Inflammatory macrophage (primary cell): ENCODE results near the gene THTPA.
"Not testable (repeated sequence)": the region's sequence is repeated elsewhere in the genome, so short reads cannot be mapped to it uniquely, and the experiment has no call there.

Source experiments
- DNase-seq, 2 donors: peaks; one replicate each; pipeline ENCODE4 v3.0.0-alpha.2; 2020 to 2022

The THTPA gene

GRCh38 chr14:23584527-23585203 lies 28.6 kb downstream of the THTPA start:
- DNase-seq = not testable (repeated sequence)

GRCh38 chr14:23588884-23589598 lies 33.0 kb downstream of the THTPA start:
- DNase-seq = peak; percentile 86 to 87

GRCh38 chr14:23589606-23590005 lies 33.5 kb downstream of the THTPA start:
- no peak for DNase-seq

GRCh38 chr14:23590198-23590597 lies 34.1 kb downstream of the THTPA start:
- no peak for DNase-seq

- not testable (repeated sequence) for DNase-seq
These were observed 38.1 kb downstream of the THTPA start for GRCh38 chr14:23594191-23594590.

GRCh38 chr14:23600322-23600707 lies 44.2 kb downstream of the THTPA start:
- DNase-seq = no peak

- no peak for DNase-seq
These were observed 44.7 kb downstream of the THTPA start for GRCh38 chr14:23600806-23601205.

GRCh38 chr14:23601424-23601823 lies 45.4 kb downstream of the THTPA start:
- DNase-seq = no peak

GRCh38 chr14:23601845-23602180 lies 45.7 kb downstream of the THTPA start:
- DNase-seq = no peak

- DNase-seq = no peak
These were observed 46.4 kb downstream of the THTPA start for GRCh38 chr14:23602181-23603095.

GRCh38 chr14:23603103-23603502 lies 47.0 kb downstream of the THTPA start:
- DNase-seq = no peak

GRCh38 chr14:23604148-23604547 lies 48.1 kb downstream of the THTPA start:
- no peak for DNase-seq

- DNase-seq = no peak
These were observed 48.7 kb downstream of the THTPA start for GRCh38 chr14:23604675-23605170.

- DNase-seq = no peak
These were observed 50.0 kb downstream of the THTPA start for GRCh38 chr14:23605931-23606585.

GRCh38 chr14:23608454-23608853 lies 52.4 kb downstream of the THTPA start:
- DNase-seq = no peak

- DNase-seq = no peak
These were observed 52.9 kb downstream of the THTPA start for GRCh38 chr14:23609001-23609400.

- DNase-seq = not testable (repeated sequence)
These were observed 53.5 kb downstream of the THTPA start for GRCh38 chr14:23609411-23610089.
